Gastroesophageal sphincter (tissue), 4 donors: ENCODE measurements around the gene SLC7A1. TPM values are rescaled to one million over a fixed set of nuclear protein-coding genes. Genes with fewer than 3 reads are reported as not detected.

ENCODE experiments used
- ATAC-seq: fragments of 150-250 bp; one replicate; pipeline ENCODE4 v1.9.1; 2016; ENCODE audit warnings: mild to moderate bottlenecking, moderate library complexity
- H3K27ac ChIP-seq, 4 donors: fragments of 200-600 bp; sonication (generic) in 3 of 4; 1 replicate in 3 of 4; 2 replicates in 1 of 4; pipeline ENCODE4 v1.5.1; 2016 to 2019
- H3K27me3 ChIP-seq: fragments of 200-600 bp; sonication (generic); one replicate; pipeline ENCODE4 v1.5.1; 2019
- H3K36me3 ChIP-seq, 2 donors: fragments of 200-600 bp; sonication (generic); one replicate each; pipeline ENCODE4 v1.5.1; 2019; ENCODE audit warnings: control low read depth in 1 of 2
- H3K4me1 ChIP-seq, 3 donors: fragments of 200-600 bp; sonication (generic); 1 replicate in 2 of 3; 2 replicates in 1 of 3; pipeline ENCODE4 v1.5.1; 2016 to 2019; ENCODE audit warnings: control low read depth in 2 of 3
- H3K4me3 ChIP-seq, 2 donors: fragments of 200-600 bp; sonication (generic); one replicate each; pipeline ENCODE4 v1.5.1; 2019; ENCODE audit warnings: mild to moderate bottlenecking in 1 of 2, moderate library complexity in 1 of 2
- H3K9me3 ChIP-seq, 3 donors: fragments of 200-600 bp; sonication (generic); one replicate each; pipeline ENCODE4 v1.5.1; 2017 to 2019; ENCODE audit warnings: control low read depth in 2 of 3
- CTCF ChIP-seq, 4 experiments: fragments of 200-600 bp in 2 of 4; fragments of 450-650 bp in 2 of 4; sonication (generic) in 1 of 4; IDR thresholded peaks; one replicate each; pipeline ENCODE4 v1.5.1; 2017 to 2019; ENCODE audit warnings: antibody characterized with exemption in 4 of 4, mild to moderate bottlenecking in 2 of 4, moderate library complexity in 2 of 4
- EP300 ChIP-seq: sonication (generic); formaldehyde crosslinking; IDR thresholded peaks from one replicate; pipeline ENCODE4 v1.6.1; 2017; ENCODE audit warnings: antibody characterized with exemption, mild to moderate bottlenecking
- POLR2A ChIP-seq, 2 donors: fragments of 450-650 bp; IDR thresholded peaks; one replicate each; pipeline ENCODE4 v1.6.1; 2017; ENCODE audit warnings: antibody characterized with exemption in 2 of 2, mild to moderate bottlenecking in 2 of 2, moderate library complexity in 1 of 2
- POLR2AphosphoS5 ChIP-seq: sonication (generic); formaldehyde crosslinking; IDR thresholded peaks from one replicate; pipeline ENCODE4 v1.6.1; 2017; ENCODE audit warnings: antibody characterized with exemption
- WGBS, 2 donors: methylation state at CpG; one replicate each; pipeline ENCODE4 v1.1.5; 2018; ENCODE audit warnings: low coverage in 1 of 2; 5-methylcytosine and 5-hydroxymethylcytosine counted together
- total RNA-seq, 4 donors: library from RNA; depleted of rRNA; stranded (reverse); fragments of >200 nt; gene quantifications; one replicate each; pipeline ENCODE4 v1.1.0, GENCODE V29; 2016

SLC7A1 gene
- total RNA-seq, 4 donors from 2014 or later: 13.5 to 33.8 (median 22.1) TPM

- ATAC-seq: no peak
- Histone ChIP-seq H3K27me3 (no peaks in the 10 kb centered on the region), H3K4me1 (peaks cover 0 to 20% (median 4%) of the 10 kb centered on the region in 3 donors), H3K36me3 (peaks cover 0 to 64% of the 10 kb centered on the region in 2 donors), H3K9me3 (no peaks in the 10 kb centered on the region), H3K27ac (no peak overlapping the region), H3K4me3 (no peak overlapping the region)
- 94 to 100% methylated on average over 2 to 3 of the region's 32 CpGs for WGBS, 2 donors
- TF ChIP-seq POLR2A (IDR thresholded peaks at IDR 0.05) (no peak), EP300 (no peak), CTCF (IDR thresholded peaks at IDR 0.05) (no peak), POLR2AphosphoS5 (no peak)
Measured at GRCh38 chr13:29513981-29514719, 81.3 kb downstream of the SLC7A1 start.

- Histone ChIP-seq H3K27me3 (no peaks in the 10 kb centered on the region), H3K4me1 (peaks cover 0 to 27% (median 7%) of the 10 kb centered on the region in 3 donors), H3K27ac (peak overlapping the region in 1 of 4 donors; percentile 64), H3K36me3 (peaks cover 0 to 55% of the 10 kb centered on the region in 2 donors), H3K9me3 (no peaks in the 10 kb centered on the region), H3K4me3 (no peak overlapping the region)
- TF ChIP-seq POLR2AphosphoS5 (no peak), EP300 (no peak)
- no peak for ATAC-seq
- 86 to 90% methylated on average over 5 to 10 of the region's 24 CpGs for WGBS, 2 donors
Measured at GRCh38 chr13:29513002-29513980, 82.2 kb downstream of the SLC7A1 start.

GRCh38 chr13:29511980-29512379 is 83.5 kb downstream of the SLC7A1 start:
- no peaks in the 10 kb centered on the region for H3K9me3 ChIP-seq
- no peak overlapping the region for H3K4me3 ChIP-seq
- peak overlapping the region in 1 of 4 donors; percentile 64 for H3K27ac ChIP-seq
- no peaks in the 10 kb centered on the region for H3K27me3 ChIP-seq
- ATAC-seq: peak; percentile 74
- 30 to 55% methylated on average over 6 to 8 of the region's 8 CpGs for WGBS, 2 donors
- H3K4me1 ChIP-seq: peaks cover 0 to 40% (median 13%) of the 10 kb centered on the region in 3 donors
- TF ChIP-seq EP300 (no peak), POLR2AphosphoS5 (peak; percentile 81), CTCF (IDR thresholded peaks at IDR 0.05) (no peak), POLR2A (IDR thresholded peaks at IDR 0.05) (no peak)
- peaks cover 0 to 42% of the 10 kb centered on the region in 2 donors for H3K36me3 ChIP-seq

- Histone ChIP-seq H3K9me3 (no peaks in the 10 kb centered on the region), H3K36me3 (peaks cover 0 to 35% of the 10 kb centered on the region in 2 donors), H3K4me3 (no peak overlapping the region), H3K27ac (peak overlapping the region in 2 of 4 donors; percentile 34 to 64), H3K4me1 (peaks cover 0 to 43% (median 13%) of the 10 kb centered on the region in 3 donors), H3K27me3 (no peaks in the 10 kb centered on the region)
- TF ChIP-seq POLR2A (IDR thresholded peaks at IDR 0.05): no peak
- no peak for TF ChIP-seq EP300
- no peak for TF ChIP-seq CTCF (IDR thresholded peaks at IDR 0.05)
- no peak for TF ChIP-seq POLR2AphosphoS5
- ATAC-seq: no peak
- 50% methylated on average over 9 of the region's 12 CpGs; no CpG with 5 or more reads in 1 of the 2 donors for WGBS, 2 donors
Measured at GRCh38 chr13:29511106-29511796, 84.2 kb downstream of the SLC7A1 start.
